Gastroesophageal sphincter (tissue), 3 donors: ENCODE measurements around the gene TMEM196.

Experiments used
- CTCF ChIP-seq, 4 experiments: fragments of 200-600 bp in 2 of 4; fragments of 450-650 bp in 2 of 4; sonication (generic) in 1 of 4; IDR thresholded peaks; one replicate each; pipeline ENCODE4 v1.5.1; 2017 to 2019; ENCODE audit warnings: antibody characterized with exemption in 4 of 4, mild to moderate bottlenecking in 2 of 4, moderate library complexity in 2 of 4
- EP300 ChIP-seq: sonication (generic); formaldehyde crosslinking; IDR thresholded peaks from one replicate; pipeline ENCODE4 v1.6.1; 2017; ENCODE audit warnings: antibody characterized with exemption, mild to moderate bottlenecking
- POLR2A ChIP-seq, 2 donors: fragments of 450-650 bp; IDR thresholded peaks; one replicate each; pipeline ENCODE4 v1.6.1; 2017; ENCODE audit warnings: antibody characterized with exemption in 2 of 2, mild to moderate bottlenecking in 2 of 2, moderate library complexity in 1 of 2
- POLR2AphosphoS5 ChIP-seq: sonication (generic); formaldehyde crosslinking; IDR thresholded peaks from one replicate; pipeline ENCODE4 v1.6.1; 2017; ENCODE audit warnings: antibody characterized with exemption

- no peak for TF ChIP-seq CTCF (IDR thresholded peaks at IDR 0.05)
- TF ChIP-seq POLR2A (IDR thresholded peaks at IDR 0.05) = no peak
- no peak for TF ChIP-seq EP300
- TF ChIP-seq POLR2AphosphoS5 = no peak
Measured at GRCh38 chr7:19674266-19674960, 99.0 kb downstream of the TMEM196 start.
